Measurements from ENCODE around the gene HOXB8.

HOXB8 gene

DNA sequence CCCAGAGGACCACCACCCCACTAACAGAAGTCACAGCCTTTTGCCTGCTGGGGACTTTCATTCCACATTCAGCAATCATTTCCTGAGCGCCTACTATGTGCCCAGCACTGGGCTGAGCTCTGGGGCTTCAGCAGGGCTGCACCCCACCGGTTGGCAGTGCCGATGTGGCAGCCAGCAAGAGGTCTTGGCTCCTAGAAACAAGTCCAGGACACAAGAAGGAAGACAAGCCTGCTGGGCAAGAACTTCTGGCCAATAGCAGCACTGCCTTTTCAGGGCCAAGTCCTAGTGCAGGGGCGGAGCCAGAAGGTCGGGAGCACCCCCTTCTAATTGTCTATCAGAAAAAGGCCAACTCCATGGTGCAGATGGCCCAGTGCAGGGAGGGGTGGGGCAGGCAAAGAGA is 24.0 kb upstream of the HOXB8 start:
- FAIRE-seq, result no peak
- DNase-seq (ENCODE audit: extremely low spot score, insufficient read length, low read depth), result no peak

DNA sequence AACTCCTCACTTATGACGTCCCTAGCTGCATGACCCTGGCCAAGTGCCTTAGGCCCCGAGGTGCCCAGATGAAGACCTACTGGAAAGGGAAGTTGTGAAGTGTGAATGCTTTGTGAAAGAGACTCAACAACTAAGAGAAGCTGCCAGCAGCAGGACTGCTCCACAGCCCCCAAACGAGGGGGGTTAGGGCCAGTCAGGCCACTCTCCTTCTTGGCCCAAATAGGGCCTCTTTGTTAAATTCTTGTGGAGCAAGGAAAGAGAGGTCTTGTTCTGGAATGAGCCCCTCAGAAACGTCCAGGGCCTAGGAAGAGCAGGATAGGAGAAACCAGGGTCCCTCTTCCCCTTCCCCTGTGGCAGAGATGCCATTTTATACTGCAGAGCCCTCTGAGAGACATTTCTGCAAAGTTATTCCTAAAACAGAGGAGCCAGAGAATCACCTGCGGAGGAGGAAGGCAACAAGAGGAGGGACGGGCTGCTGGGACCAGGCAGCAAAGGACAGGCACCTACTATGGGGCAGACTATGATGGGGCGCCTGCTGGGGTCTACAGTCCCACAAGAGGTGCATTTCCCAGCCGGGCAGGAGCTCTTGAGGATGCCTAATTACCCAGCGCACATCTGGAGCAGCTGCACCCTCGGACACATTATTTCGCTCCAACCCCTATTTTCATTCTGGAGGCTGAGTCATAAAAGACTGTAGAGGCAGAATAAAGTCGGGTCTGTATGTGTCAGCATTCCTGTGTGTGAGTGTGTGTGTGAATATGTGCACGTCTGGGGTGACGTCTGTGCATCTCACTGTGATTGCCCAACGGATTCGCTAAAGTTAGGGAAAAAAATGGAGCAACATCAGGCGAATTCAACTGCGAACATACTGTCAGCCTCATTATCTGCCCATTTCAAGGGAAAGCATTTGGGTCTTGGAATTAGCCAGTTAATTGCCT is 22.5 kb upstream of the HOXB8 start:
- FAIRE-seq, result no peak
- DNase-seq (ENCODE audit: extremely low spot score, insufficient read length, low read depth), result no peak

DNA sequence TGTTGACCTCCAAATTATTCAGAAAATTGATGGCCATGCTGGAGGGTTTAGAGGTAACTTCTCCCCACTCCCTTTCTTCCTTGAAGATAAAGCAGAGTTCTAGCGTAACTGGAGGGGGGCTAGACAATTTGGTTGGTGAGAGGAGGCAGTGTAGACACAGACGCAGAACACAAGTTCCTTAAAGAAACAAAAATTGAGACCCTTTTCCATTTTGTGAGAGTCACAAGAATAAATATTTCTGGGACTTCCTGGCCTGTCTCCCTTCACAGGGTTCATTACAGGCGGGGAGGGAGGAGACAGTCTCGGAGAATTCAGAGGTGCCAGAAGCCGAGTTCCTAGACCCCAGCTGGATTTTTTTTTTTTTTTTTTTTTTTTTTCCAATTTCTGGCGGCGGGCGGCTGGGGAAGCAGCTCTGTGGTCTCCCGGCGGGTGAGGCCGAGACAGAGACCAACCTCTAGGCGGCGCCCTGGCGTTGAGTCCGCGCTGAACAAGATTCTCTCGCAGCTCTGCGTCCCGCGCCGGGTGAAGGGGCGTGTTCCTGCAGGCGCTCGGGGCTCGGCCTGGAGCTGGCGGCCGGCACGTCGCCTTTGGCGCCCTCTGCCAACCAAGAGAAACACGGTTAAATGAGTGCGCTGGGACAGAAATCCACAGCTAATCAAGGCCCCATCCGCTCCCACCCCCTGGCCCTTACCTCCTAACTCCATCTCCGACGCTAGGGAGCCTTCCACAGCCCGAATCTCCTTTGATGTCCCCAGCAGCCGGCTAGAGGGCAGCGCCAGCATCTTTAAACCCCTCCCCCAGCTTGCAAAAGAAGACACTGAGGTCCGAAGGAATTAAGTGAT is 21.3 kb upstream of the HOXB8 start:
- DNase-seq (ENCODE audit: extremely low spot score, insufficient read length, low read depth) (peak; percentile 53), FAIRE-seq (peak; percentile 48)

DNA sequence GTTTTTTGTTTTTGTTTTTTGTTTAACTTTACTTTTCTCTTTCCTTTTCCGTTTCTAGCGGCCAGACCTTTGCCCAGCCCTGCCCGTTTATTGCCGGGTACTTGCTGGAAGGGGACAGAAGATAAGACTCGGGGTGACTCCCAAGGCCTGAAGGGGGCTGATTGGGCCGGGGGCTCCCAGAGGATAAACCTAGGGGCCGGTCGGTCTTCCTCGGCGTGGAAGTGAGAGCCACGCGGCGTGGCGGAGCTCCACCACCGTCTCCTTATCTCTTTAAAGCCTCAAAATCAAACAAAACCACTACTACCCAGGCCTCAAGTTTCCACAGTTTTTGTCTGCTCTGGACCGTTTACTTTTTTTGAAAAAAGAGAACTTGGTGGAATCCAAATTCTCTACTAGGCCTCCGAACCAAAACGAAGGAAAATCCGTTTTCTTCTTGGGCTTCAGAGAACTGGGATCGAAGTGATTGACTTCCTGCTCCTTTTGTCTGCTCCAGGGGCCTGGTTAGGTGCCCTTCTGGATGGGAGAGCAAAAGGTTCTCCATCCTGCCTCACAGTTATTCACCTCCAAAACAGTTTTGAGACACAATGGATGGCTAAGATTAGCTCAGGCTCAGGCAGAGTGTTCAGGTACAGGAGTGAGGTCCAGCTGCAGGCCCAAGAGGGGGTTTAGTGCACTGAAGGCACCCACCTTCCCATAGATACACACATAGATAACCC is 19.6 kb upstream of the HOXB8 start:
- no peak for DNase-seq (ENCODE audit: extremely low spot score, insufficient read length, low read depth)
- FAIRE-seq, result no peak

DNA sequence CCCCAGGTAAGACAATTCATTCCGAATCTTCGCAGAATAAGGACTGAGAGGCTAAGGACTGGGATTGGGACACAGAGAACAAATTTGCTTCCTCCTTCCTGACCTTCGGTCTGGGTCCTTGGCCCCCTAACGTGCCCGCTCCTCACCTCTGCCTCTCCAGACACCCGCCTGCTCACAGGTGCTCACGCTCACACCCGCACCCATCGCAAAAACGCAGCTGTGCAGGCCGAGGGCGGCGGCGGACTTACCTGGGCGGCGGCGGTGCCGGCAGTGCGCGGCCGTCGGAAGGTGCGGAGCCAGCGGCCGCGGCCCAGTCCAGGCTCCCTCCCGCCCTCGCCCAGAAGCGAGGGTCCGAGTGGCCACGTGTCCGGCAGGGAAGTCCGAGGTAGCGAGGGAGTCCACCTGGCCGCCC is 18.2 kb upstream of the HOXB8 start:
- DNase-seq (ENCODE audit: extremely low spot score, insufficient read length, low read depth), result no peak
- no peak for FAIRE-seq

DNA sequence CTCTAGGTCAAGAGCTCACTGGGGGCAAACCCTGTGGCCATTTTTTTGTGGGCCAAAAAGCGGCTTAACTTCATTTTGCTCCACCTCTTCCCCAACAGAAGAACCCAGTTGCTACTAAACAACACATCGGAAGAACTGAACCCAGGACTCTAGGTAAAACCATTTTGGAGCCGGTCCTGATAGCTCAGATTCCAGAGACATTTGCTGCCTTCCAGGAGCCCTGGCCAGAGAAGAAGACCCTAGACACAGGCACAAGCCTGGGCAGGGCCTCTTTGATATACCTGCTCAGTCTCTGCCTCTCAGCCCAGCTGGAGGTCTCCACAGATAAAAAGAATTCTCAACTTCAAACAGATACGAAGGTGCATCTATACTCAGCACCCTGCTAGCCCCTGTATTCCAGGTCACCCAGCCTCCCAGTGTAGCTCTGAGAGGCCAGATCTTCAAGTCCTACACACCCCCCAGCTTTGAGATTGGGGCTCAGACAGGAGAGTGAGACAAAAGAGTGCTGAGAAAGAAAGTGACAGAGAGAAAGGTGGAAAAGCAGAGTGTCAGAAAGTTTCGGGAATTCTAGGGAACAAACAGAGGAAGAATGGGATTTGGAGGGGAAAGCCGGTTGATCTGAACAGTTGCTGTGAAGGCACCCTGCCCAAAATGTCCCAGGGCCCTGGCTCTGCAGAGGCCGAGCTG is 17.6 kb upstream of the HOXB8 start:
- no peak for FAIRE-seq

DNA sequence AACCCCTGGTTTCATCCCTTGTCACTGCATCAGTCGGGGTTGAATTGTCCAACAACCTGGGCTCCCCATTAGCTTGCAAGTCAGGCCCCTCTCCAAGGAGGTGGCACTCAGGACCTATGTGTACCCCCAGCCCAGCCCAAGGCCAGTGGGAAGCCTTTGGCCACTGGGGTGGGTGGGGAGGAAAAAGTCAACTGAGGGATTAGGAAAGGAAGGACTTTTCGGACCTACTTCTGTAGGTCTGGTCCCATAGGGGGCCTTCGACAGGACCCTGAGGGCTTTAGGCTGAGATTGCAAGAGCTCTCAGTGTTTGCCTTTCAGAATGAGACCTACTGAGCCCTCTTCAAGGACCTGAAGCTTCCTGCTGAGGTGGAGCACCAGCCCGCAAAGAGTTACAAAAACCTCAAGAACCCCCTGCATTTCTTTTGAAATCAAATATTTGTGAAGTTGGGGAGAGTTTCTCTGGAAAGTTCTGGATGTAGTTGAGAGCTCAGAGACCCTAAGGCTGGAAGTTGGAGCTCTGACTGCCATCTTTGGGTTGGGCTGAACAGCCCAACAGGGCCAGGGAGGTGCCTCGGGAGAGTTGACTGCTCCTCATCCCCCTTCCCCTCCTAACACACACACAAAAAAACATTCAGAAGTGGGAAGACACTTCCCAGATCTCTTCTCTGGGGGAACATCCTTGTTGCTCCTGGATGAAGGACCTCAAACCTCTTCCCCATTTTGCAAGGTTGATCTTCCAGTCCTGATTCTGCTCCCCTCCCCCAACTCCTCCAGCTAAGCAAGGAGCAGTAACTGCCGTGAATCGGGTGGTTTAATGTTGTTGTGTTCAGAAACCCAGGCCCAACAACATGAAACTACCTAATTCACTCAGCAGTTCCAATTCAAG is 16.8 kb upstream of the HOXB8 start:
- DNase-seq (ENCODE audit: extremely low spot score, insufficient read length, low read depth), result no peak
- peak; percentile 67 for FAIRE-seq

More for the DNA sequence above, 17.6 kb upstream of the HOXB8 start:
- DNase-seq (ENCODE audit: extremely low spot score, insufficient read length, low read depth), result no peak

DNA sequence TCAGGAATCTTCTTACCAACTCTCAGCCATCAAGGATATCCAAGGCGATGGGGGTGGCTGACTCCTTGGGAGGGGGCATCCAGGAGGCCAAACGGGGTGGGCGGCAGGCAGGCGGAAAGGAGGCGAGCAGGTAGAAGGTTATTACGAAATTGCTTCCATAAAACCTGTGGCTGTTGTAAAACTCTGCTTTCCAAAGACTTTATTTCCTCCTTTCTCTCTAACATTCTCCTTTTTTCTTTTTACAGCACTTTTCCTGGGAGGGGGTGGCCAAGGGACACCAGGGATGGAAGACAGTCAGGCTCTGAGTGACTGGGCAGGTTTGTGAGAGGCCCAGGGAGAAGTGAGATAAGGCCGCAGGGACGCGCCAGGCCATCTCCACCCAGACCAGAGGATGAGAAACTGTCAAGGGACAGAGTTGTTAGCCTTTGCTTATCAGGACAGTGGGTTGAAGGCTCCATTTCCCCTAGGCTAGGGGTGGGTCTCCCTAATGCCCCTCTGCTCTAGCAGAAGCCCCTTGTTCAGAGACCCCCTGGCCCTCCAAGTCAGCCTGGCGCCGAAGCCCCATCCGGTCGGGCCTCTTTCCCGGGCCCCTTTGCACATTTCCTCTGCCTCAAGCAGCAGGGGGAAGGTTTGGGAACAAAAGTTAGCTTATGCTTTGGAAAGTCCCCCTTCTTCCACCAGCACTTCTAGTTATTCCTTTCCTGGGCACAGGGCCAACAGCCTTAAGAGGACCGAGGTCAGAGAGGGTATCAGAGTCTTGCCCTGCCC is 16.0 kb upstream of the HOXB8 start:
- DNase-seq (ENCODE audit: extremely low spot score, insufficient read length, low read depth) (no peak), FAIRE-seq (no peak)

DNA sequence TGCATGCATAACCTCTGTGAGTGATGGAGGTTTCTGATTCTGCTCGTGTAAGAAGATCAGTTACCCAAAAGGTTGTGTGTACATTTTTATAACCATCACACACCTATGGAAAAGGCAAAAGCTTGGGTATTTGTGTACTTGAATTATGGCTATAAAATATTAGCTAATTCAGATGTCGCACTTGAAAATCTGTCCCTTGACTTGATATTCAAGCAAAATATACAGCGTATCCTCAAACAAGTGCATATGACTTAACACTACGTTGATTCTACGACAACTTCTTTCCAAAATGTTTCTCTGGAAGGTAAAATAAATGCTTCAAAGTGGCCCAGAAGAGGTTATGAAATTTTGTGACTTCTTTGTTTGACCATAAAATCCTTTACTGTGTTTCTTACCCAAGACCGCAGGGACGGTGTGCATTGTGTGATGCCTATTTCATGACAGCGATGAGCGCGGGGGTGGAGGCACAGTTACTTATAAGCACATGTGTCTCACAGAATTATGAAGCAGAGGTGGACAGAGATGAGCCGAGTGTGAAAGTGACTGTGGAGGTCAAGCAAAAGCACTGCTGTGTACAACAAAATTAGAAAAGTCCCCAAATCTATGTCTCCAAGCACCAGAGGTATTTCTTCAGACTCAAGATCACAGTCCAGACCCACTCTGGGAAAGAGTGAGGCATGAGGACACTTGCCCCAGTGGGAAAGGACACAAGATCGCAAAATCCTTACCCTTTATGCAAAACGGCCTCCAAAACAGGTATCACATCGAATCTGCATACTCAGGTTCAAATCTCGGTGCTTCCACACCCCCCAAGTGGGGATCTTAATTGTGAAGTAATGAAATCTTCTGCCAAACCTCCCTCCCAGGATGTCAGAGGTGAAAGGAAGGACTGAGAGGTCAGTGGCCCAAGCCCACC is 15.2 kb upstream of the HOXB8 start:
- DNase-seq (ENCODE audit: extremely low spot score, insufficient read length, low read depth), result no peak
- no peak for FAIRE-seq

DNA sequence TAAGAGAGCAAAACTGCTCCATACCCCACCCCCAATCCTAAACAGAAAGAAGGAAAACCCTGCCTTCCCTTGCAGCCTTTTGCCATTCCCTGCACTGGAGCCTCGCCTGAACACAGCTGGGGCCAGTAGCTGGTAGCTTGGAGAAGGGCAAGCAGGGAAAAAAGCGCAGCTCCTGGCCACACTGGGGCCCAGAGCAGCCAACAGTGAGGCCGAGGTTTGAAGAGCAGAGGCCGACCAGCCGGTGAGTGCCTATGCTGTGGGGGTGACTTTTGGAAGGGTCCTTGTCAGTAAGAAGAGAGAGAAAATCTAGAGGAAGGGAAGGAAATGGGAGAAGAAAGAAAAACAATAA is 14.3 kb upstream of the HOXB8 start:
- DNase-seq (ENCODE audit: extremely low spot score, insufficient read length, low read depth), result no peak
- FAIRE-seq, result no peak

DNA sequence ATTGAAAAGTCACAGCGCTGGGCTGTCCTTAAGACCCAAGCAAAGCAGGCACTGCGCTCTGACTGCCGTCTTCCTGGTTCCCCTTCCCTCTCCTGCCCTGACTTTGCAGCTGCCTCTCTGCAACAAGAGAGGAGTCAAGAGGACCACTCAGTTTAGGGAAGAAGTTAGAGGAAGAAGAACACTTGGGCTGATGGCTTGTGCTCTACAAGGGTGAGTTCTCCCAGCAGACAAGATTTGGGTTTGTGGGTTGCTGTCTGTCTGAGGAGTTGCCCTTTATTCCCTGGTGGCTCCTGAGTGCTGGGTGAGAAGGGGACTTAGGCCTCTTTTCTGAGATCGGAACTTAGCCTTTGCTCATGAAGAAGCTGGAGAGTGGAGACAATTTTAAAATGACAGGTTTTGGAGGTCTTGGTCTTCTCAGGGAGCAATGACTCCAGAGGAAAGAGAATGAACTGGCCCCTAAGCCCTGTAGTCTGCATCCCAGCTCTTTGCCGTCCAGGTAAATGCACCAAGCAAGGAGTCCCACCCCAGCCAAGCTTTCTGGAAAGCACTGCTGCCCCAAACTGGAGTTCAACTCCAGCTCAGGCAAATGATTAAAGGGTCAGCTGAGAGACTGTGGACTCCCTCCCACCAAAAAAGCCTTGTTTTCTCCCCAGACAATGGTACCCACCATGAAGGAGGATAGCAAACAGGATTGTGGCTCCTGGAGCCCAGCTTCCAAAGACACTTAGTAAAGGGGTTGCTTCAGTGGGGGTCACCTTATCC is 13.7 kb upstream of the HOXB8 start:
- DNase-seq (ENCODE audit: extremely low spot score, insufficient read length, low read depth) (no peak), FAIRE-seq (no peak)

DNA sequence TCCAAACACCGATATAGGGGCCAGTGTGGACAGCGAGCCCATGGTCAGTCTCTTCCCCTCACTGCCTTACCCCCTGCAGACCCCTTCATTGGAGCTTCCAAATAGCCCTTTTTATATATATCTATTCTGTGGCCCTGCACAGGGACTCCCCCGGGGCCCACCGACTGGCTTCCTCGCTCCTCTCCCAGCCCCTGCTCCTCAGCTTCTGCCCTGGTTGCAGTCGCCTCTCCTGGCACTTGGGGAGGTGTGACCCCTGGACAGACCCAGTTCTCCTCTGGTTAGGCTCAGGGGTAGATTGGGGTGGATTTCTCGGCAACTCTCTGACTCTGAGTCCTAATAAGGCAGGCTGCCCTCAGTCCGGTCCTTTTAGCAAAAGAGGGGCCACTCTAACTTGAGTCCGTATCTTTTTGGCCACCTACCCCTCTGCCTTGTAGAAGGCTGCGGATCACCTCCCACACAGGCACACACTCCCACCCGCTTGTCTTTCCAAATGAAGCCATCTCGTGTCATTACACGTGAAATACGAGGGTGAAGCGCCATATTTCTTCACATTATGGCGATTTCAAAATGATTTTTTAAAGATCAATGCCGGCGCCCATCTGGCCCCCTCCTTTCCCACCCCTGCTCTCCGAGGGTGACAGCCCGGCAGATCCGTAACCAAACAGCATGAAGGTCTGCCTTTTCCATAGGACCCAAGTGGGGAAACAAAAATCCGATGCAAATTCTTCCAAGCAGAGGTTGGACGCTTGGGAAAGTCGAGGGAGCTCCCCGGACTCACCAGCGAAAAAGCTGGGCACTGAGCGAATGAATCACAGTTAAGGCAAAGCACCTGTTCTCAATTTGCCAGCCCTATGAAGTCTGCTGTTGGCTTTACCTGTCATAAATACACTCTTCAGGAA is 12.8 kb upstream of the HOXB8 start:
- no peak for FAIRE-seq

DNA sequence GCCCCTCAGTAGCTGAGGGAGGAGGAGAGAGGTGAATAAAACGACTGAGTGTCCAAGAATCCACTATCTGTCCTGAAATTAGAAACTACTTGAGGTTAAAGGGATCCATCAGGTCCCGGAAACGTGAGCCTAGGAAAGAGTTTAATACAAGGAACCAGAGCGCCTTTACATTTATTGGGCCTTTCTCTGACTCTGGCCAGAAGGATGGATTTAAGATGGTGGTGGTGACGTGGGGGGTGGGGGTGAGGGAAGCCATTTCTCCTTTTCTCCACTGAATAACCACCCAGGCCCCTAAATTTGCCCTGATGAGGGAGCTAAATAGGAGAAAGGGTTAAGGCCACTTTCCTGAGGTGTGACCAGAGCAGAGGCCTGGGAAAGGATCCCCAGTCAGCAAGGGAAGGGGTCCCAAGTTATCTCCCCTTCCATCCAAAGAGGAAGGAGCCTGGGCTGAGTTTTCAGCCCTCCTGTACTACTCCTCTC is 12.1 kb upstream of the HOXB8 start:
- no peak for FAIRE-seq

More for the DNA sequence above, 12.8 kb upstream of the HOXB8 start:
- no peak for DNase-seq (ENCODE audit: extremely low spot score, insufficient read length, low read depth)

DNA sequence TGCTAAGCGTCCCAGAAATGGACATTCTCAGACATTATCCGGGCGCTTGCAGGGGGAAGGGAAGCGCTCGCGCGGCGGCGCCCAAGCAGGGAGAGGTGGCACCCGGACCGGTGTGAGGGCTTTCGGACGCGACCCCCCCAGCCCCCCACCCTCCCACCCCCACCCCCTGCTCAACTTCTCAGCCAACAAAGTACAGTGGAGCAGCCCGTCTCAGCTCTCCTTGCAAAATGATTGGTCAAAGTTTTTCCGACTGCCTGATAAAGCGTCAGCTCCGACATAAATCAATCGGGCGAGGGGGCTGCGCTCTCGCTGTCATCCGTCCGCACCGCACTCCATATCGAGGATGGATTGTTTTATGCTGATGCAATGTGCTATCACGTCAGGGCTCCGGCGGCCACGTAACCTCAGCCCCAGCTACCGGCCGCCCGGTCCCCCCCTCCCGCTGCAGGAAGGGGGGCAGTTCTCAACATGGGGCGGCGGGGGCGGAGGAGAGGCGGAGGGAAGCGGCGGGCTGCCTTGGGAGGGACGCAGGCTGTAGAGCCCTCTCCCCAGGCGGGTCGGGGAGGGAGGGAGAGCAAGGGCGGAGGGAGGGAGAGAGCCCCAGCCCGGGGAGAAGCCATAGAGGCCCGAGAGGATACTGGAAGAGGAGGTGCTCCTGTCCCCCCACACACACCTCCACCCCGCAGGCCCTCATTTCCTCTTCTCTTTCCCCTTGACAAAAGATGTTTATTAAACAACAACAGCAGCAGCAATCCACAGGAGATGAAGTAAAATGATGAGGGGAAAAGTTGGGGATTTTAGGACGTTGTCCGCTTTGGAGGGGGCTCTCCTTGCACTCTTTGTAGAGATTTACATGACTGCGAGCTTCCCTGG is 11.4 kb upstream of the HOXB8 start, which contains the start of gene HOXB9:
TSS of gene HOXB9 (minus strand) at position 114 of the 873 bp plus-strand sequence. CDS start at position 25, 89 bp downstream.
- no peak for DNase-seq (ENCODE audit: extremely low spot score, insufficient read length, low read depth)
- peak; percentile 31 for FAIRE-seq

More for the DNA sequence above, 12.1 kb upstream of the HOXB8 start:
- DNase-seq (ENCODE audit: extremely low spot score, insufficient read length, low read depth), result no peak
